Measurements from ENCODE around the gene SPRY2. TPM values are rescaled to one million over a fixed set of nuclear protein-coding genes. Genes with fewer than 3 reads are reported as not detected.

SPRY2 gene
- 6.5 and 10.6 TPM in 2 replicates for total RNA-seq

GRCh38 chr13:80341101-80341755 lies at the start of gene SPRY2:
Gene SPRY2 (minus strand): TSS chr13:80341126. CDS start chr13:80337705, 3,421 bp downstream.

Data from bronchial smooth muscle cell (primary cell).